Left kidney (tissue), 2 donors: ENCODE results near the gene TMEM135. TPM values are rescaled to one million over a fixed set of nuclear protein-coding genes. Genes with fewer than 3 reads are reported as not detected.

ENCODE experiments used
- DNase-seq: peaks from one replicate; pipeline ENCODE4 v3.0.0-alpha.2; 2013
- polyA plus RNA-seq: library from polyadenylated mRNA; unstranded; fragments of 120-200 nt; gene quantifications from one replicate; pipeline ENCODE4 v1.2.1, GENCODE V29; 2013; ENCODE audit not compliant: insufficient read length

TMEM135 gene
- polyA plus RNA-seq, 1 donor = 42.2 TPM

- peak; percentile 73 for DNase-seq
These were observed 315.3 kb downstream of the TMEM135 start for GRCh38 chr11:87352759-87353707.

- no peak for DNase-seq
These were observed 316.1 kb downstream of the TMEM135 start for GRCh38 chr11:87353771-87354345.

- no peak for DNase-seq
These were observed 317.9 kb downstream of the TMEM135 start for GRCh38 chr11:87355596-87355995.

GRCh38 chr11:87356428-87356827, 318.7 kb downstream of the TMEM135 start:
- no peak for DNase-seq

GRCh38 chr11:87358461-87358860, 320.7 kb downstream of the TMEM135 start:
- no peak for DNase-seq

- no peak for DNase-seq
These were observed 321.7 kb downstream of the TMEM135 start for GRCh38 chr11:87359401-87359800.

GRCh38 chr11:87361891-87362290, 324.2 kb downstream of the TMEM135 start:
- no peak for DNase-seq

- DNase-seq = no peak
These were observed 328.6 kb downstream of the TMEM135 start for GRCh38 chr11:87366346-87366745.

- no peak for DNase-seq
These were observed 329.1 kb downstream of the TMEM135 start for GRCh38 chr11:87366763-87367405.

- DNase-seq = no peak
These were observed 330.4 kb downstream of the TMEM135 start for GRCh38 chr11:87368151-87368550.

GRCh38 chr11:87368858-87369480, 331.2 kb downstream of the TMEM135 start:
- no peak for DNase-seq

- no peak for DNase-seq
These were observed 332.2 kb downstream of the TMEM135 start for GRCh38 chr11:87369888-87370287.

GRCh38 chr11:87372065-87372464, 334.3 kb downstream of the TMEM135 start:
- no peak for DNase-seq

Other genes starting within 250 kb of the TMEM135 start
- 85.3 TPM for gene PRSS23, start 237.4 kb upstream of the TMEM135 start, polyA plus RNA-seq
- gene FZD4, start 82.5 kb upstream of the TMEM135 start, polyA plus RNA-seq = 91.3 TPM